Measurements from ENCODE around the gene EVA1B. TPM values are rescaled to one million over a fixed set of nuclear protein-coding genes. Genes with fewer than 3 reads are reported as not detected.

The EVA1B gene
- total and polyA plus RNA-seq, 2 donors (not counting 3 experiments of a cell fraction or from before 2014, with no cell fraction given), result 64.7 to 132 TPM

DNA sequence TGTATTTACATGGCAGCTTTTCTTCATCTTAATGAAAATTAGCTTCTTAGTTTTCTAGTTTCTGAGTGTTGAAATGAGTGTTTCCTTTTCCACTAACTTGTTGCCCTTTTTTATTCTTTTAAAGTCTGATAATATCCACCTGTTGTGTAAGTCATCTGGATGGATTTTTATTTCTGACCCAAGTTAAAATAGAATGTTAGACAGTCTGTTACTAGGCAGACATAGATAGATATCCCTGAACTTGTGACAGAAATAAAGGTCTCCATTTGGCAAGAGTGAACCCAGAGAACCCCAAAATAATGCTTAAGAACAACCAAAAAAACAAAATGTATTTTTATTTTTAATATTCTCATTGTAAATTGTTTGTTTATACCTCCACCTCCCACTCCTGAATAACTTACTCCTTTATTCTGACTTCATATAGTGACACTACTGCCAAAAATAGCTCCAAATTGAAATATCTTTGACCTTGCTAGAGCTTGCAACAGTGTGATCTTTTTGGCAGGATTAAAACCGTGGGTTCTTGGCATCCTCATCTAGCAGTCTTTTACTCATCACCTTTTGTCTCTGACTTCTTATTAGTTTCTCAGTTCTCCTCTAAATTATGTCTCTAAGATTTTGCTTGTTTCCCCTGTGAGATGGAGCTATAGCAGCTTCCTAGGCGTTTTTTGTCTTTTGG, 44.2 kb downstream of the EVA1B start:
- no peak for FAIRE-seq
- no peaks in the 10 kb centered on the region for H4K20me1 ChIP-seq (replicated peaks; ENCODE audit: control insufficient read depth, extremely low read depth, insufficient read depth, low read length)
- H3K27me3 ChIP-seq (ENCODE audit: control insufficient read depth in 2 of 2, insufficient read depth in 2 of 2, low read length in 2 of 2), result no peaks in the 10 kb centered on the region
- no peak overlapping the region for H3K4me3 ChIP-seq (replicated peaks in 1 of 3; ENCODE audit: insufficient read depth in 1 of 3, low read depth in 1 of 3, low read length in 3 of 3)
- no peaks in the 10 kb centered on the region for H3K4me1 ChIP-seq (ENCODE audit: control insufficient read depth, extremely low read depth, insufficient read depth, low read length)
- no peak overlapping the region for H3K9ac ChIP-seq (replicated peaks; ENCODE audit: extremely low read depth, insufficient read depth, low read length)
- ChIA-PET POLR2A (no interaction called here), CTCF (interaction anchor here (0.7 to 4.1 kb wide), 4 partner anchors 21 to 106 kb away, joined by 3 to 15 read pairs (median 4); no protein-coding TSS in a partner anchor)
- dilution Hi-C loops (cut with MboI; ENCODE audit: extremely low pct_ligation_motif_present, low sequenced_read_pairs) (no loop called here), intact Hi-C loops (cut with micrococcal nuclease) (no loop called here)
- BruUV-seq (replicated peaks), result no TSS peak
- no peaks in the 10 kb centered on the region for H3K9me3 ChIP-seq (replicated peaks; ENCODE audit: control insufficient read depth, insufficient read depth, low read length)
- TF ChIP-seq POLR2AphosphoS5 (IDR thresholded peaks at IDR 0.05; ENCODE audit: insufficient read depth, low read depth, low read length) (no peak), EZH2 (IDR thresholded peaks at IDR 0.05; ENCODE audit: borderline replicate concordance, low read depth, low read length, severe bottlenecking) (no peak), POLR2A (IDR thresholded peaks at IDR 0.05; ENCODE audit: low read depth, low read length) (no peak), MYC (IDR thresholded peaks at IDR 0.05; ENCODE audit: low read depth, low read length) (no peak), FOS (IDR thresholded peaks at IDR 0.05; ENCODE audit: borderline replicate concordance, insufficient read depth, low read length) (no peak), GATA2 (IDR thresholded peaks at IDR 0.05; ENCODE audit: insufficient read depth, insufficient read length, low read depth, low read length) (no peak), JUN (IDR thresholded peaks at IDR 0.05; ENCODE audit: borderline replicate concordance, insufficient read depth, insufficient read length, low read depth) (no peak)
- TF ChIP-seq, protein P1, sequence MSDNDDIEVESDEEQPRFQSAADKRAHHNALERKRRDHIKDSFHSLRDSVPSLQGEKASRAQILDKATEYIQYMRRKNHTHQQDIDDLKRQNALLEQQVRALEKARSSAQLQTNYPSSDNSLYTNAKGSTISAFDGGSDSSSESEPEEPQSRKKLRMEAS (IDR thresholded peaks at IDR 0.05; ENCODE audit: insufficient read depth, insufficient read length), result no peak
- TF ChIP-seq, protein P2, sequence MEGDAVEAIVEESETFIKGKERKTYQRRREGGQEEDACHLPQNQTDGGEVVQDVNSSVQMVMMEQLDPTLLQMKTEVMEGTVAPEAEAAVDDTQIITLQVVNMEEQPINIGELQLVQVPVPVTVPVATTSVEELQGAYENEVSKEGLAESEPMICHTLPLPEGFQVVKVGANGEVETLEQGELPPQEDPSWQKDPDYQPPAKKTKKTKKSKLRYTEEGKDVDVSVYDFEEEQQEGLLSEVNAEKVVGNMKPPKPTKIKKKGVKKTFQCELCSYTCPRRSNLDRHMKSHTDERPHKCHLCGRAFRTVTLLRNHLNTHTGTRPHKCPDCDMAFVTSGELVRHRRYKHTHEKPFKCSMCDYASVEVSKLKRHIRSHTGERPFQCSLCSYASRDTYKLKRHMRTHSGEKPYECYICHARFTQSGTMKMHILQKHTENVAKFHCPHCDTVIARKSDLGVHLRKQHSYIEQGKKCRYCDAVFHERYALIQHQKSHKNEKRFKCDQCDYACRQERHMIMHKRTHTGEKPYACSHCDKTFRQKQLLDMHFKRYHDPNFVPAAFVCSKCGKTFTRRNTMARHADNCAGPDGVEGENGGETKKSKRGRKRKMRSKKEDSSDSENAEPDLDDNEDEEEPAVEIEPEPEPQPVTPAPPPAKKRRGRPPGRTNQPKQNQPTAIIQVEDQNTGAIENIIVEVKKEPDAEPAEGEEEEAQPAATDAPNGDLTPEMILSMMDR (IDR thresholded peaks at IDR 0.05; ENCODE audit: extremely low read depth in 1 of 2, insufficient read depth in 1 of 2, low read depth in 1 of 2, low read length in 2 of 2), result no peak
- H3K36me3 ChIP-seq (ENCODE audit: control insufficient read depth in 2 of 2, extremely low read depth in 1 of 2, insufficient read depth in 2 of 2, low read length in 2 of 2), result peaks cover 5 to 8% of the 10 kb centered on the region in 2 experiments
- no peak overlapping the region for H2AFZ ChIP-seq (ENCODE audit: low read depth, low read length)
- DNase-seq (ENCODE audit: low read depth, low spot score), result no peak
- H3K9me1 ChIP-seq (replicated peaks; ENCODE audit: control insufficient read depth, extremely low read depth, insufficient read depth, low read length), result no peaks in the 10 kb centered on the region
- H3K27ac ChIP-seq (ENCODE audit: insufficient read depth, low read depth, low read length), result no peak overlapping the region
- no peak overlapping the region for H3K4me2 ChIP-seq (ENCODE audit: insufficient read depth, low read length)
- peaks cover 43% of the 10 kb centered on the region for H3K79me2 ChIP-seq (ENCODE audit: control insufficient read depth, insufficient read depth, low read length)

Measured in endothelial cell of umbilical vein (primary cell).